ENCODE data around the gene ACP4. TPM values are rescaled to one million over a fixed set of nuclear protein-coding genes. Genes with fewer than 3 reads are reported as not detected.

The ACP4 gene
- polyA plus RNA-seq, 3 donors = 0.09 TPM; not detected in 2

DNA sequence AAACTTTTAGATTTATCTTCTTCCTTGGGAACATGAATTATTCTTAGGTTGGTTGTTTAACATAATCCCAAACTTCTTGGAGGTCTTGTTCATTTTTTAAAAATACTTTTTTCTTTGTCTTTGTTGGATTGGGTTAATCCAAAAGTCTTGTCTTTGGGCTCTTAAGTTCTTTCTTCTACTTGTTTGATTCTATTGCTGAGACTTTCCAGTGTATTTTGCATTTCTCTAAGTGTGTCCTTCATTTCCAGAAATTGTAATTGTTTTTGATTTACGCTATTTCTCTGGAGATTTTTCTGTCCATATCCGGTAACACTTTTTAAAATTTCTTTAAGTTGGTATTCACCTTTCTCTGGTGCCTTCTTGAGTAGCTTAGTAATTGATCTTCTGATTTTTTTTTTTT lies 53.0 kb downstream of the ACP4 start:
- no peak for DNase-seq

DNA sequence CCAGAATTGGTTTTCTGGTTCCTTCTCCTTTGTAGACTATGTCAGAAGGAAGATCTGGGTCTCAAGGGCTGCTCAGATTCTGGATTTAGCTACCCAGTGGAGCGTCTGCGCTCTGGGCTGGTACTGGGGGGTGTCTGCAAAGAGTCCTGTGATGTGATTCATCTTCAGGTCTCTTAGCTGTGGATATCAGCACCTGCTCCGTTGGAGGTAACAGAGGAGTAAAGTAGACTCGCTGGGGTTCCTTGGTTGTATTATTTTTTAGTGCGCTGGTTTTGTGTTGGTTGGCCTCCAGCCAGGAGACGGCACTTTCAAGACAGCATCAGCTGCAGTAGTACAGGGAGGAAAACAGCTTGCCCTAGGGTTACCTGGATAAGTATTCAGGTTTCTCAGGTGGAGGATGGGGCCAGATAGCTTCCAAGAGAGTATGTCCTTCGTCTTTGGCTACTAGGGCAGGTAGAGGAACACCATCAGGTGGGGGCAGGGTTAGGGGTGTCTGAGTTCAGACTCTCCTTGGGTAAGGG lies 53.5 kb downstream of the ACP4 start:
- DNase-seq = no peak

DNA sequence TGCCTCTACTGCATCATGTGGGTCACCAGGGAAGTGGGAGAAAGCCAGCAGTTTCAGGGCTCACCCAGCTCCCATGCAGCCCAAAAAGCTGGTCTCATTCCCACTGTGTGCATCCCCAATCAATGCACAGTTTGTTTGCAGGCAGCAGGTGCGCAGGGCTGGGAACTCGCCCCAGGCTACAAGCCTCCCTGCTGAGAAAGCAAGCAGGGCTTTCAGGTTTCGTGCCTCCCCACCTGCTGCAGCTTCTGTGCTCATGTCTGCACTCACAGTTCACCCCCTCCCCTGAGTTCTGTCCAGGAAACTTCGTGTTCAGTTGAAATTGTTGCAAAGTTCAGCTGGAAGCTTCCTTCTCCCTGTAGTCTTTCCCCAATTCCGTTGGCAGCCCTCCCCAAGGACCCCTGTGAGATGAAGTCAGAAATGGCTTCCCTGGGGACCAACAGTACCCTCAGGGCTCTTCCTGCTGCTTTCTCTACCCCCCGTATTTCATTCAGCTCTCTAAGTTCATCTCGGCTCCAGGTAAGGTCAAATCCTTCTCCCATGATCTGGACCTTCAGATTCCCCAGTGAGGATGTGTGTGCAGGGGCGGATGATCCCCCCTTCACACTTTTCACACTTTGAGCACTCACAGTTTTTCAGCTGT lies 54.2 kb downstream of the ACP4 start:
- DNase-seq = no peak

Other genes starting within 250 kb of the ACP4 start
- gene LRRC4B, start 222.0 kb upstream of the ACP4 start, polyA plus RNA-seq (ENCODE audit: insufficient read length in 3 of 3) = 10 to 100 TPM; 19.6 to 27.6 (median 22.7) TPM
- 1 to 10 TPM in 1 of 3 donors, under 1 TPM in 2; 0.87 to 1.2 (median 0.90) TPM for gene SYT3, start 150.5 kb upstream of the ACP4 start, polyA plus RNA-seq (ENCODE audit: insufficient read length in 3 of 3)
- 1 to 10 TPM; 3.1 to 6.7 (median 4.4) TPM for gene C19orf81, start 141.0 kb upstream of the ACP4 start, polyA plus RNA-seq (ENCODE audit: insufficient read length in 3 of 3)
- gene SHANK1, start 70.6 kb upstream of the ACP4 start, polyA plus RNA-seq (ENCODE audit: insufficient read length in 3 of 3) = 1 to 10 TPM; 4.9 to 7.6 (median 6.5) TPM
- 10 to 100 TPM; 28.1 to 40.3 (median 30.4) TPM for gene CLEC11A, start 67.1 kb upstream of the ACP4 start, polyA plus RNA-seq (ENCODE audit: insufficient read length in 3 of 3)
- gene GPR32, start 20.0 kb upstream of the ACP4 start, polyA plus RNA-seq (ENCODE audit: insufficient read length in 3 of 3) = not detected
- 1 to 10 TPM; 1.2 to 1.7 (median 1.3) TPM for gene KLK1, start 33.4 kb downstream of the ACP4 start, polyA plus RNA-seq (ENCODE audit: insufficient read length in 3 of 3)
- gene KLK15, start 43.2 kb downstream of the ACP4 start, polyA plus RNA-seq (ENCODE audit: insufficient read length in 3 of 3) = not detected
- gene KLK3, start 64.5 kb downstream of the ACP4 start, polyA plus RNA-seq (ENCODE audit: insufficient read length in 3 of 3) = under 1 TPM; 0.47 to 0.58 (median 0.51) TPM
- under 1 TPM in 2 of 3 donors, not detected in 1; 0.21 to 0.34 TPM for gene KLK2, start 83.0 kb downstream of the ACP4 start, polyA plus RNA-seq (ENCODE audit: insufficient read length in 3 of 3)
- under 1 TPM in 1 of 3 donors, not detected in 2; 0.06 TPM for gene KLK4, start 121.0 kb downstream of the ACP4 start, polyA plus RNA-seq (ENCODE audit: insufficient read length in 3 of 3)
- gene KLK5, start 162.6 kb downstream of the ACP4 start, polyA plus RNA-seq (ENCODE audit: insufficient read length in 3 of 3) = 1 to 10 TPM; 1.6 to 1.9 (median 1.9) TPM
- 10 to 100 TPM; 37.7 to 40.8 (median 37.7) TPM for gene KLK6, start 179.2 kb downstream of the ACP4 start, polyA plus RNA-seq (ENCODE audit: insufficient read length in 3 of 3)
- gene KLK7, start 193.5 kb downstream of the ACP4 start, polyA plus RNA-seq (ENCODE audit: insufficient read length in 3 of 3) = 1 to 10 TPM; 3.3 to 4.5 (median 3.8) TPM
- gene KLK8, start 211.2 kb downstream of the ACP4 start, polyA plus RNA-seq (ENCODE audit: insufficient read length in 3 of 3) = 1 to 10 TPM; 1.8 to 2.8 (median 2.8) TPM
- gene KLK10, start 229.3 kb downstream of the ACP4 start, polyA plus RNA-seq (ENCODE audit: insufficient read length in 3 of 3) = under 1 TPM; 0.16 to 0.36 (median 0.24) TPM
- gene KLK11, start 236.2 kb downstream of the ACP4 start, polyA plus RNA-seq (ENCODE audit: insufficient read length in 3 of 3) = under 1 TPM in 1 of 3 donors, not detected in 2; 0.14 TPM
- gene KLK12, start 244.6 kb downstream of the ACP4 start, polyA plus RNA-seq (ENCODE audit: insufficient read length in 3 of 3) = not detected

Measured in renal pelvis (tissue), 4 donors.